ENCODE measurements around the gene SLC18A2.

DNA sequence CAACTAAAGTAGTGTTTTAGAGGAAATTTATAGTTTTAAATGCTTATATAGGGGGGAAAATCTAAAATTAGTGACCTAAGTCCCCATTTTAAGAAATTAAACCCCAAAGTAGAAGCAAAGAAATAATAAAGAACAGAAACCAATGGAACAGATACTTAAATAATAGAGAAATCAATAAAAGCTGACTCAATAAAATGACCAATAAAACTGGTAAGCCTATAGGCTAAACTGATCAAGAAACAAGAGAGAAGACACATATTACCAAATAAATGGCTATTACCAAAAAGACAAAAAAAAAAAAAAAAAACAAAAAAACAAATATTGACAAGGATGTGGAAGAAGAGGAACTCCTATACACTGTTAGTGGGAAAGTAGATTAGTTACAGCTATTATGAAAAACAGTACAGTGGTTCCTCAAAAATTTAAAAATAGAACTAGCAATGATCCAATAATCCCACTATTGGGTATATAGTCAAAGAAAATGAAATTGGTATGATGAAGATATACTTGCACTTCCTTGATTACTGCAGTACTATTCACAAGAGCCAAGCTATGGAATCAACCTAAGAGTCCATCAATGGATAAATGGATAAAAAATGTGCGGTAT lies 53.2 kb downstream of the SLC18A2 start:
- TF ChIP-seq, protein P1, sequence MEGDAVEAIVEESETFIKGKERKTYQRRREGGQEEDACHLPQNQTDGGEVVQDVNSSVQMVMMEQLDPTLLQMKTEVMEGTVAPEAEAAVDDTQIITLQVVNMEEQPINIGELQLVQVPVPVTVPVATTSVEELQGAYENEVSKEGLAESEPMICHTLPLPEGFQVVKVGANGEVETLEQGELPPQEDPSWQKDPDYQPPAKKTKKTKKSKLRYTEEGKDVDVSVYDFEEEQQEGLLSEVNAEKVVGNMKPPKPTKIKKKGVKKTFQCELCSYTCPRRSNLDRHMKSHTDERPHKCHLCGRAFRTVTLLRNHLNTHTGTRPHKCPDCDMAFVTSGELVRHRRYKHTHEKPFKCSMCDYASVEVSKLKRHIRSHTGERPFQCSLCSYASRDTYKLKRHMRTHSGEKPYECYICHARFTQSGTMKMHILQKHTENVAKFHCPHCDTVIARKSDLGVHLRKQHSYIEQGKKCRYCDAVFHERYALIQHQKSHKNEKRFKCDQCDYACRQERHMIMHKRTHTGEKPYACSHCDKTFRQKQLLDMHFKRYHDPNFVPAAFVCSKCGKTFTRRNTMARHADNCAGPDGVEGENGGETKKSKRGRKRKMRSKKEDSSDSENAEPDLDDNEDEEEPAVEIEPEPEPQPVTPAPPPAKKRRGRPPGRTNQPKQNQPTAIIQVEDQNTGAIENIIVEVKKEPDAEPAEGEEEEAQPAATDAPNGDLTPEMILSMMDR (conservative IDR thresholded peaks at IDR 0.05): no peak
- no peak for TF ChIP-seq ZFX (IDR thresholded peaks at IDR 0.05)

Measured in C4-2B (cell line).